Dedifferentiated amniotic fluid mesenchymal stem cell (primary cell): Measurements from ENCODE around the gene KIF21B.

Experiments
- DNase-seq: peaks from one replicate; pipeline ENCODE4 v3.0.0-alpha.2; 2016; ENCODE audit errors: extremely low spot score

The KIF21B gene, protein sequence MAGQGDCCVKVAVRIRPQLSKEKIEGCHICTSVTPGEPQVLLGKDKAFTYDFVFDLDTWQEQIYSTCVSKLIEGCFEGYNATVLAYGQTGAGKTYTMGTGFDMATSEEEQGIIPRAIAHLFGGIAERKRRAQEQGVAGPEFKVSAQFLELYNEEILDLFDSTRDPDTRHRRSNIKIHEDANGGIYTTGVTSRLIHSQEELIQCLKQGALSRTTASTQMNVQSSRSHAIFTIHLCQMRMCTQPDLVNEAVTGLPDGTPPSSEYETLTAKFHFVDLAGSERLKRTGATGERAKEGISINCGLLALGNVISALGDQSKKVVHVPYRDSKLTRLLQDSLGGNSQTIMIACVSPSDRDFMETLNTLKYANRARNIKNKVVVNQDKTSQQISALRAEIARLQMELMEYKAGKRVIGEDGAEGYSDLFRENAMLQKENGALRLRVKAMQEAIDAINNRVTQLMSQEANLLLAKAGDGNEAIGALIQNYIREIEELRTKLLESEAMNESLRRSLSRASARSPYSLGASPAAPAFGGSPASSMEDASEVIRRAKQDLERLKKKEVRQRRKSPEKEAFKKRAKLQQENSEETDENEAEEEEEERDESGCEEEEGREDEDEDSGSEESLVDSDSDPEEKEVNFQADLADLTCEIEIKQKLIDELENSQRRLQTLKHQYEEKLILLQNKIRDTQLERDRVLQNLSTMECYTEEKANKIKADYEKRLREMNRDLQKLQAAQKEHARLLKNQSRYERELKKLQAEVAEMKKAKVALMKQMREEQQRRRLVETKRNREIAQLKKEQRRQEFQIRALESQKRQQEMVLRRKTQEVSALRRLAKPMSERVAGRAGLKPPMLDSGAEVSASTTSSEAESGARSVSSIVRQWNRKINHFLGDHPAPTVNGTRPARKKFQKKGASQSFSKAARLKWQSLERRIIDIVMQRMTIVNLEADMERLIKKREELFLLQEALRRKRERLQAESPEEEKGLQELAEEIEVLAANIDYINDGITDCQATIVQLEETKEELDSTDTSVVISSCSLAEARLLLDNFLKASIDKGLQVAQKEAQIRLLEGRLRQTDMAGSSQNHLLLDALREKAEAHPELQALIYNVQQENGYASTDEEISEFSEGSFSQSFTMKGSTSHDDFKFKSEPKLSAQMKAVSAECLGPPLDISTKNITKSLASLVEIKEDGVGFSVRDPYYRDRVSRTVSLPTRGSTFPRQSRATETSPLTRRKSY (N-terminal part only)

DNA sequence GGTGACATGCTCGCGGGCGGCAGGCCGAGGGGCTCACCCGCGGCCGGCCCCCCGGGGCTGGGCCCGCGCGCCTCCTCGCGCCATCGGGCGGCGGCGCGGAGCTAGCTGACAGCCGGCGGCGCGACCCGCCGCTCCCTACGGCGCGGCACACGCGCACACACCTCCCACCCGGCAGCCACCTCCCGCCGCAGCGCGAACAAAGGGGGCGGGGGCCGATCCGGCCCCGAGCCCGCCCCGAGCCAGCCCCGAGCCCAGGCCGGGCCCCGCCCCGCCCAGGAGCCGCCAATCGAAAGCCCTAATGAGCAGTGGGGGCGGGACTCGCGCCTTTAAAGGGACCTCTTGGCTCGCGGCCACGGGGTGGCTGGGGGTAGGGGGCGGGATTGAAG, at the start of gene KIF21B:
KIF21B (minus strand) TSS at position 198 of the 386 bp plus-strand sequence. CDS start 331 bp downstream, outside the sequence.
- no peak for DNase-seq

DNA sequence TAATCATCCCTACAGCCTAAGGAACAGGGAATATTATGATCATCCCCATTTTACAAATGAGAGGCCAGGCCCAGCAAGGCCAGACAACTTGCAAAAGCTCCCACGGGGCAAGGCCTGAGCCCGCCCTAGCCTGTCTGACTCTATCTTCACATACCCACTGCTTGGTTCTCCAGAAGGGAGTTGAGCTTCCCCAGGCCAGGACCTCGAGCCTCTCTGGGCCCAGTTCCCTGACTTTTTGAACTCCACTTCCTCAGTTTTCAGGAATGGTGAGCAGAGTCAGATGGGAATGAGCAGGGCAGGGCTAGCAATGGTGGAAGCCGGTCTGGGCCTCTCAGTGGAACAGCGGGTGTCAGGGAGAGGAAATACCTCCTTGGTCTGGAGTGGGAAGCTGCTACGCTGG, 49.4 kb upstream of the KIF21B start:
- no peak for DNase-seq

DNA sequence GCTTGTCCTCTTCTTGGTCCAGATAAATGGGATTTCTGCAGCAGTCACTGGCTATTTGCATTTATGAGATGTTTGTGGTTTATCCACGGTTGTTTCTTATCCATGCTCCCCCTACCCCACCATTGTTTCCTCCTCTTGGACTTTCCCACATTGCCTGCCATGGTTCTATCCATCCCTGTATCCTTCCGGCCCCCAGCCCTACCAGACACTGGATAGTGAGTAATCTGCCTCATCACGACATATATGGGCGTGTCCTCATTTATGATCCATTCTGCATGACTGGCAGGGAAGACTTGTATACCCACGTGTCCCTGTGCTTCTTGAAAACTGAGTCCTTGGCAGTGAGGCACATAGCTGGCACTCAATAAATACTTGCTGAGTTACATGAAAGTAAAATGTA, 48.6 kb upstream of the KIF21B start:
- DNase-seq = peak; percentile 17

DNA sequence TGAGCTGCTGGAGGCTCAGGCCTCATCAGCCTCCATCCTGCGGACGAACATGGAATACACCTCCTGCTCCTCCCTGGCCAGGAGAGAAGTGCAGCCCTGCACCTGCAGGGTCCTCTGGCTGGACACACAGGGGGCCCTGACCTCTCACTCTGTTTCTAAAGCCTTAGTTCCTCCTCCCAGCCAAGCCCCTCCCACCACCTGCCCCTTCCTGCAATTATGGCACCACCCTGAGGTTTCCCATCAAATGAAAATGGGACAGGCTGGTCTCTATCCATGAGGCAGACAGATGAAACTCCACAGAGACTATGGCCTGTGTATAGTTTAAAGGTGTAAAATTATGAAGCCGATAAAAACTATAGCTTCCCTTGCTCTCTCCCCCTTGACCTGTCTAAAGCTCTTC, 46.1 kb upstream of the KIF21B start:
- DNase-seq = no peak

DNA sequence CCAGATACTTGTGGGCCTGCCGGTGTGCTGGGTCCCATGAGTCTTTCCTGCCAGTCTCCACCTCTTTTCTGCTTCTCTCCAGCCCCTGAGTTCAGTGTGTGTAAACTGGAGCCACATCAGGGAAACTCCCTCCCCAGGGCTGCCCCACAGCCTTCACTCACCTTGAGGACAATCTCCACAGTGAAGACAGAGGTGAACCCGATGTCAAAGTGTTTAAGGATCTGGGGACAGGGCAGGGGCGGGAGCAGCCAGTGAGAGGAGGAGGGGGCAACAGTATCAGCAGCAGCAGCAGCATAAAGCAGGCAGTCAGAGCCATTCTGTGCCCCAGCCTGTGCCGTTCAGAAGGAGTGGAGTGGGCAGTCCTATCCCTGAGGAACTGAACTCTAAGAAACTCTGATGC, 45.5 kb upstream of the KIF21B start:
- DNase-seq = no peak

DNA sequence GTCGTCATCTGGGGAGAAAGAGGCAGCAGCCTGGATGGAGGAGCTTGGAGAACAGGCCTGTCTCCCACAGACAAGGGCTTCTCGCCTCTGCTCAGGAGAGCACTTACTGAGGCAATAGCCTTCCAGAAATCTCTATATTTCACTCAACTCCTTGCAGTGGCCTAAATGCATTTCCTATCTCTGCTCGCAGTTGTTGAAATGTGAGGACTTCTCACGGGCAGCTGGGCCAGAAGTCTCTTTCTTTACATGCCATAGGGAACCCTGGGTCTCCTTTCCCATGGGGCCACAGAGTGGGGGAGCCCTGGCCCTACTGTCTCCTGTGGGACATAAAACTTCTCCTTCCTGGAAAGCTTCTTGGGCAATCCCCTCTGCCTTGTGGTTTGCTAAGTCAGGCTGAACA, 43.5 kb upstream of the KIF21B start:
- no peak for DNase-seq

DNA sequence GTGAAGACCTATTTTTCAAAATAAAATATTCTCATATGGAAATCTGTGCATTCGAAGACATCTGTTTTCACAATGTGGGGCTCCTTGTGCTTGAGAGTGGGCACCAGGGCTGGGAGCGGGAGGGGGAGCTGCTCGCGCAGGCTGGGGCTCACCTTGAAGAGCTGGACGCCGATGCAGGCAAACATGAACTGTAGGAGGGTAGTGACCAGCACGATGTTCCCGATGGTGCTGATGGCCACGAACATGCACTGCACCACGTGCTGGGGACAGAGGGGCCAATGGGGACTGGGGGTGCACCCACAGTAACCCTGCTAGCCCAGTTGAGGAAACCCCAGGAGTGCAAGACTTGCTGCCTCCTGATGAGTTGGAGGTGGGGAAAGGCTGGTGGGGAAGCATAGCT, 42.2 kb upstream of the KIF21B start:
- no peak for DNase-seq

DNA sequence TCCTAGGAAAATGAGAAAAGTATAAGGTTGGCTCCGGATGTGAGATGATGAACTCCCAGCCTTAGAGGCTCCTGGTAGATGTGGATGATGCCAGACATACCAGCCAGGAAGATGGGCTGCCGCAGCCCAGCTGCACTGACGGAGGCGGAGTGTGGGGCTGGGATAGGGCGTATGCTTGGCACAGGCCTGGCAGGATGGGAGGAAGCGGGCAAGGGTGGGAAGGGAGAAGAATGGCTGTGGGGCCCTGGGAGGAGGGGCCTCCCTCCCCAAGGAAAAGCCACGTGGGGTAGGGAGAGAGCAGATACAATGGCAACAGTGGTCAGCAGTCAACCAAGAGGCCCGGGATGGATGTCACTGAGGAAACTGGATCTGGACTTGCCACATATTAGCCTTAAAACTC, 41.3 kb upstream of the KIF21B start:
- DNase-seq = no peak

DNA sequence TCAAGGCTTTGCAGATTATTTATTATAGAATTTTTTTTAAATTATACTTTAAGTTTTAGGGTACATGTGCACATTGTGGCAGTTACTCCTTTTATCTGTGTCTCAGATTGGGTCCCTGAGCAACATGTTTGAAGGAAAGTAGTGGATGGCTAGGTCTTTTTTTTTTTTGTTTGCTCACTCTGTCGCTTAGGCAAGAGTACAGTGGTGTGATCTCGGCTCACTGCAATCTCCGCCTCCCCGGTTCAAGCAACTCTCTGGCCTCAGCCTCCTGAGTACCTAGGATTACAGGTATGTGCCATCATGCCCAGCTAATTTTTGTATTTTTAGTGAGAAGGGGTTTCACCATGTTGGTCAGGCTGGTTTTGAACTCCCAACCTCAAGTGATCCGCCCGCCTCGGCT, 39.6 kb upstream of the KIF21B start:
- no peak for DNase-seq

DNA sequence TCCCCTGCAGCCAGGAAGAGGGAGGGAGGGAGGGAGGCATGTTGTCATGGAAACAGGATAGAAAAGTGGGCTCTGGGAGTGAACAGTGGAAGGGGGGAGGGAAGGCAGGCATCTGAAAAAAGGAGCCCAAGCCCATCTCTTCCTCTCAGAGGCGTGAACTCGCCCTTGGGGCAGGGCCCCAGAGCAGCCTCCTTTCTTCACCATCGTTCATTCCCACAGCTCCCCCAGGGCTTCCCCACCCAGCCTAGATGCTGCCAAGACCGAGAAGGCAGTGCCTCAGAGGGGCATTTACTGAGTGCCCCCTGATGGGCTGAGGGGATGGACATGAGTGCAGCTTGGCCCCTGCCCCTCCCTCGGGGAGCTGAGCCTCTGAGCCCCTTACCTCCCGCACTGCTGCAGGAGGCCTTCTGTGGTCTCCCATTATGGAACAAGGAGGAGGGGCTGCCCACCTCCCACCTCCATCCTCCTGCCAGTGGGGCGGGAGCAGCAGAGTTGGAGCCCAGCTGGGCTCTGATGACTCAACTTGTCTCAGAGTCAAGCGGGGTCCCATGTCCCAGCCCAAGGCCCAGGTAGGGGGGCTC, 39.1 kb upstream of the KIF21B start:
- DNase-seq = no peak

DNA sequence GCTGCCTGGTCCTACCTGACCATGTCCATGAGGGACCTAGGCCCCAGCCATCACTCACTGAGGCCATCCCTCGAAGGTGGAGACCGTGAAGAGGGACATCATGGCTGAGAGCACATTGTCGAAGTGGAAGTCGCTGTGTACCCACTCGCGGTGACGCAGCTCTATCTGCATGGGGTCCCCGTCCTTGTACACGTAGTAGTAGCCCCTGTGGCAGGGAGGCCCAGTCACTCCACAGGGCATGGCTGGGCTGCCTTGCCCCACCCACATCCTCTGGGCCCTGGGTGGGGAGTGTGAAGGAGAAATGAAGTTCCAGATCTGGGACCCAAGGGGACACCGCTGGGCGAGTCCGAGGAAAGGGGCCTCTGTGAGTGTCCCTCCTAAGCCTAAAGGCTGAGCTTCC, 38.4 kb upstream of the KIF21B start:
- DNase-seq = no peak

DNA sequence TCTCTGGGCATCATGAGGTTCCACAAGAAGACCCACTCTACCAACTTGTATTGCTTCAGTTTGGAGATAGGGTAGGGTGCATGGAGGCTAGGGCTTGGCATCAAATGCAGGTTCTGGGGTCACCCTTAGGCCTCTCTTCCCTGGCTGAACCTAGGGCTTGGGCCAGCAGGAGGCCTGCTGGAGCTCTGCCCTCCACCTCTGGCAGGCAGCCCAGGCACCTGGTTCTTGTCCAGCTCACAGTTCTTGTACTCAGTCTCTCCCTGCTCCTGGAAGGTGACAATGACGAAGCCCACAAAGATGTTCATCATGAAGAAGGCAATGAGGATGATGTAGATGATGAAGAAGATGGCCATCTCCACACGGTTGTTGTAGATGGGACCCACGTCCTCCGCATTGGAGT, 37.5 kb upstream of the KIF21B start:
- DNase-seq = no peak

DNA sequence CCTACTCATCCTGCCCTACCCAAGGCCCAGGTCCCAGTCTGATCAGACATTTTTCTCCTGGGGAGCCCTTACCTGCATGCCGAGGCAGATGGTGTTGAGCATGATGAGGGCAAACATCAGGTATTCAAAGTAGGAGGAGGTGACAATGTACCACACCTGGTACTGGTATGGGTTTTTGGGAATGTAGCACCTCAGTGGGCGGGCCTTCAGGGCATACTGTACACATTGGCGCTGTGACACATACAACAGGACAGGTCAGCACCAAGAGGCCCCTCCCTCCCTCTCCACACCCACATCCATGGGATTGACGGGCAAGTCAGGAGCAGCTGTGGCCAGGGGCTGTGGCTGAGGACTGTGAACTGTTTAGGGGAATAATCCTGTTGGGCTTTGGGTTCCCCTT, 37.1 kb upstream of the KIF21B start:
- DNase-seq = no peak

DNA sequence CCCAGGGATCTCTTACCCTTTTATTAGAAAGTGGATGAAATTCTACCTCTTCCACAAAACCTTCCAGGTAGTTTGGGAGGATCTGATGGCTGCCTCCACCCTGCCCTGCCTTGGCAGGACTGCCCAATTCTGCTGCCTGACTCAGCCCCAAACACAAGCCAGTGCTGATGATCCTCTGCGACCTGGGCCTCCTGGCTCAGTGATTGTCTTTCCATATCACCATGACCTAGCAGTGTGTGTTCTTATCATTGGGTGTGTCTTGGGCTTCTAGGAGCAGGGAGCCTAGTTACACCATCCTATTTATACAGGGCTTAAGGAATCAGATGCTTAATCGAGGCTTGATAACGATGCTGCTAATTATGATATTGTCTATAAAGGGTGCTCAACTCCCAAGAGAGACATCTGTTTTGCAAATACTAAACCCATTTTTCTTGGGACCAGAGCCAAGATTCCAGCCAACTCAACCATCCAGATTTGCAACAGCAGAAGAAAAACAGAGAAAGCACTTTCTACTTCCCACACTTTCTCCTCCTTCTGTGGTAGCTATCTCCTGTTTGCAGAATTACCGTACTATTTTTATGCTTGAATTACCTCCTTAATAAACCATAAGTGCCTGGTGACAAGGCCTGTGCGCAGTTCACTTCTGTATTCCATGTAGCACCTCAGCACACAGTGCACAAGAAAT, 36.5 kb upstream of the KIF21B start:
- DNase-seq = no peak

DNA sequence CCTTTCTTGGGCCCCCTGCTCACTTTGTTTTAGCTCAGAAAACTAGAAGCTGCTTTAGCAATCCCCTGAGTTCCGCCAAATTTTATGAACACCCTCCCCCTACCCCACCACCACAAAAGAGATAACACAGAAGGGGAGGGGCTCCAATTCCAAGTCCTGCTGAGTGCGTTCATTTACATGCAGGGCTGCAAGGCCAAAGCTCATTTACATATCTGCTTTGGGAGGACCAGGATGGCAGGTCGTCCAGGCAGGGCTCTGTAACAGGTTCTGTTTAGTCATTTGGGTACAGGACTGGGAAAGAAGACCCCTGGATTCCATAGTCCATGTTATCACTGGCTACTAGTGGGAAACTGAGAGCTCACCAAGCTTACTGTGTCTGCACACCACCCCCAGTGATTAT, 35.9 kb upstream of the KIF21B start:
- DNase-seq = no peak

DNA sequence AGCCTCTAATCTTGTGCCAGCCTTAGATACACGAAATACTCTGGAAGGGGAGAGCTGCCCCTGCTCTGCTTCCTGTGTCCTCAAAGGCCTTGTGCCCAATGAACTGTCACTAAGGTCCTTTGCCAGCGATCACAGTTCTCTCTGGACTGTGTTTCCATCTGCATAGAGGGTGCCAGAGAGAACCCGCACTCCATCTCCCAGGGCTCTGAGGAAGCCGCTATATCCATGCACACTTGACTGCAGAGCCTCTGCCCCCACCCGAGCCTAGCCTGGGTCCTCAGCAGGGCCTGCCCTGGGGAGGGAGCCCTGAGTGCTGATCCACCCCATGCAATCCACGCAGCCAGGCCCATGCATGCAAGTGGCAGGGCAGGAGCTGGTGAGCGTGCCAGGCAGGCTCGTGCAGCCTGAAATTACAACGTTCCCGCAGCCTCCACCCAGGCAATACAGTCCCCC, 30.6 kb upstream of the KIF21B start:
- no peak for DNase-seq

DNA sequence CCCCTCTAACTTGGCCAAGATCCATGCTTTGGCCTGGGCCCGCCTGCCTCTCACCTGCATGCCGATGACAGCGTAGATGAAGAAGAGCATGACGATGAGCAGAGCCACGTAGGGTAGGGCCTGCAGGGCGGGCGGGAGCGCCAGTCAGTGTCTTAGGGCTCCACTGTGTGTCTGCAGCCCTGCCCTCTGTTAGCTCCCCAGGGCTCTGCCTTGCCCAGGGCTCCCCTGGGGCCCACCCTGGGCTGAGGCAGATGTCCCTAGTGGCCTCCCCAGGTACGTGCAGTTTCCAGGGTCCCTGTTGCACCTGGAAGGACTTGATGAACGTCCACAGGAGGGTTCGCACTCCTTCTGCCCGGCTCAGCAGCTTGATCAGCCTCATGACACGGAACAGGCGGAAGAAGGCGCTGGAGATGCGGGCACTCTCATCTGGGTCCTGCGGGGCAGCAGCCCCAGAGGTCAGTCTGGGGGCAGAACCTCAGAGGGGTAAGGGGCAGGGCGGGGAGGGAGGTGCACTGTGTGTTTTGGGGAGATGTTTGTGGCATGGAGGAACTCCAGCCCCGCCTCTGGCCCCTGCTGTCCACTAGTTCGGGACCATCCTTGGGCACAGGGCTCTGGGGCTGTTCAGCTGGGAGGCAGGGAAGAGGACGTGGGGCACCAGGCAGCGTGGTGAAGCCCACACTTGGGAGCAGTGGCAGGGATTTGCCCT, 29.8 kb upstream of the KIF21B start:
- DNase-seq = no peak

DNA sequence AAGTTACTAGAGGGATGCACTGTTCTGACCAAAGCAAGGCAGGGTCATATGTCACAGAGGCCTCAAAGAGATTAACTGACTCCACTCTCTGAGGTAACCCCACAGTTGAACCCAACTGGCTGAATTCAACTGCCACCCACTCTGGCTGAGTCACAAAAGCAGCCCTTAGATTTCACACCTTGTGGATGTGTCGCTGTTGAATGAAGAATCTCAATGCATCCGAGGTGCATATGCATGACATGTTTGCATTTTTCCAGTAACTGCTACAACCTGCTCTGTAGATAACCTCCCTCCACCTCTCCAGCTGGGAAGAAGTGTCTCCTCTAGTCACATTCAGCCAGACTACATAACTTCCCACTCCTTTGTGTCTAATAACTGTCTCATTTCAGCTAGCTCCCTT, 27.9 kb upstream of the KIF21B start:
- DNase-seq = no peak

DNA sequence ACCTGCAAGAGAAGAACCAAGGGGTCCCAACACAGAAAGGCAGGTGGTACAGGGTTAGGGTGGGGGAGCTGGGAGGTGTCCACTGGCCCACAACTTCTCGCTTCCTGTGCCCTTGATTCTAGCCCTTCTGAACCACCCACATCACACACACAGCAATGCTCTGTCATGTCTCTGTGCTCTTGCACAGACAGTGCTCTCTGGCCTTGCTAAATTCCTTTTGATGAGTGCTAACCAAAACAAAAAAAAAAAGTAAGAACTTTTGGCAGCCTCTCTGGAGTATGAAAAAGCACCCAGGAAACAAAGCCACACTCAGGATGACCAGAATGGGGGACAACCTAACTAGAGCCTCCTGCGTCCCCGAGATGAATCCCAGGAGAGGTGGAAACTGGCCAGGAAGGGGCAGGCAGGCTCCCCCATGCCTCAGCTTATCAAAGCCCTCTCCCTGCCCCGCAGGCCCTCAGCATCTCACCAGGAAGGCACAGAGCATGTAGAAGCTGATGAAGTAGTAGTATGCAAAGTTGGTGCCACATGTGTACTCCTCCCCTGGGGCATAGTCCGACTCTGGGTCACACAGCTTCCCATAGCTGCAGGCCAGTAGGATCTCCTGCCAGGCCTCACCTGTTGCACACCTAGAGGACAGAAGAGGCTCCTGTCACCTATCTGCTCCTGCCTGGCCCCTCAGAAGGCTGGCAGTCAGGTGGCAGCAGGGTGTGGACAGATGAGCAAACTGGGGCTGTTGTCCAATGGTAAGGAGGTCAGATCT, 27.2 kb upstream of the KIF21B start:
- DNase-seq = no peak

DNA sequence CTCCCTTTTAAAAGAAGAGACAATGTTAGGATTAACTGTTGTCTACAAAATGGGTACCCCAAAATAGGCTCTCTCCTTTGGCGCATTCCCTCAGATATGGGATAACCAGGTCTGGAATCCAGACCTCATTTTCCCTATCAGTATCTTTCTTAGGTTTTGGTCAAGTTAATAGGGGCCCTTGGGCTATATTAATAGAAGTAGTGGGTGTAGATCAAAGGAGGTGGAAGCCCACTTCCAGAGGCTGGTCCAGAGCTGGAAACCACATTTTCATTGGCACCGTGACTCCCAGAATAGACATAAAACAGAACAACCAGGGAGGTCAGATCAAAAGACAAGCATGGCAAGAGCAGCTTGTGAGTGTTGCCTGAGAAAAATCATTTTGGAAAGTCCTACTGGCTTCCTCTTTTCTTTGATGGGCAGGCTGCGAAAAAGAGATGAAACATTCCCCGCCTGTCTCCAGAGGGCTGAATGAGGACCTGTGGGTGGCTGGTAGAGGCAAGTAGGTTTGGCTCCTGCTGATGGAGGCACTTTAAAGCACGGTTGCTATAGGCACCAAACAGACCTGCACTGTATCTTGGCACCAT, 25.8 kb upstream of the KIF21B start:
- DNase-seq = no peak
